AG04450 (cell line): ENCODE results near the gene C5. TPM values are rescaled to one million over a fixed set of nuclear protein-coding genes. Genes with fewer than 3 reads are reported as not detected.

Source experiments
- CTCF ChIA-PET: fragments of 300-600, 350-600 bp; formaldehyde crosslinking; extraction: SDS; loops from one replicate; lab custom pipeline; 2022; ENCODE audit warnings: antibody characterized with exemption, inconsistent platforms; lab: Charles Lee
- POLR2A ChIA-PET: fragments of 350-600 bp; formaldehyde crosslinking; extraction: SDS; loops from one replicate; lab custom pipeline; 2021; ENCODE audit warnings: antibody characterized with exemption, inconsistent platforms; lab: Yijun Ruan, JAX
- DNase-seq: peaks from one replicate; pipeline ENCODE4 v3.0.0-alpha.2; 2011; ENCODE audit warnings: low read depth, low spot score
- H3K27ac ChIP-seq: one replicate; pipeline ENCODE4 v1.5.1; 2012; ENCODE audit warnings: low read depth, low read length, control low read depth
- H3K27me3 ChIP-seq: one replicate; pipeline ENCODE4 v1.6.0; 2012; ENCODE audit warnings: low read length; ENCODE audit not compliant: control insufficient read depth, insufficient read depth
- H3K4me3 ChIP-seq: 2 replicates; pipeline ENCODE4 v1.5.1; 2011; ENCODE audit warnings: mild to moderate bottlenecking, low read depth, low read length, control low read depth
- H3K9me3 ChIP-seq: 2 replicates; pipeline ENCODE4 v1.5.1; 2012; ENCODE audit warnings: low read length; ENCODE audit not compliant: control insufficient read depth, insufficient read depth
- CTCF ChIP-seq: IDR thresholded peaks from 2 replicates; pipeline ENCODE4 v1.5.1; 2011; ENCODE audit warnings: low read depth, low read length, control low read depth, inconsistent platforms
- polyA plus RNA-seq: library from polyadenylated mRNA; depleted of rRNA; stranded (reverse); fragments of >200 nt; gene quantifications from 2 replicates; pipeline ENCODE4 v1.2.3, GENCODE V29; 2011

Gene C5
- polyA plus RNA-seq, 1 experiment, result 2.2 TPM

- Histone ChIP-seq H3K9me3 (no peaks in the 10 kb centered on the region), H3K27ac (no peak overlapping the region), H3K4me3 (no peak overlapping the region), H3K27me3 (no peaks in the 10 kb centered on the region)
- ChIA-PET POLR2A (no interaction called here), CTCF (interaction anchor here (1.0 to 1.2 kb wide), 2 partner anchors 26 to 148 kb away, joined by 3 read pairs; no protein-coding TSS in a partner anchor)
- TF ChIP-seq CTCF, result no peak
- no peak for DNase-seq
These were observed 35.6 kb upstream of the C5 start for GRCh38 chr9:121085661-121086060.

GRCh38 chr9:121082075-121082474, 32.0 kb upstream of the C5 start:
- no peak for TF ChIP-seq CTCF
- POLR2A ChIA-PET, result no interaction called here
- Histone ChIP-seq H3K27me3 (no peaks in the 10 kb centered on the region), H3K27ac (no peak overlapping the region), H3K9me3 (no peaks in the 10 kb centered on the region), H3K4me3 (no peak overlapping the region)
- no peak for DNase-seq
- CTCF ChIA-PET, result interaction anchor here (0.8 to 3.2 kb wide), 4 partner anchors 9 to 238 kb away, joined by 3 to 20 read pairs (median 4); no protein-coding TSS in a partner anchor

- CTCF ChIA-PET, result interaction anchor here (1.6 to 2.6 kb wide), 3 partner anchors 15 to 90 kb away, joined by 5 to 14 read pairs (median 5); no protein-coding TSS in a partner anchor
- no peaks in the 10 kb centered on the region for H3K27me3 ChIP-seq
- POLR2A ChIA-PET, result no interaction called here
- no peak for DNase-seq
- no peak for TF ChIP-seq CTCF
- no peaks in the 10 kb centered on the region; the same call in 1 of the 2 replicates for H3K9me3 ChIP-seq
- H3K27ac ChIP-seq, result peak overlapping the region; percentile 83
- H3K4me3 ChIP-seq, result peak overlapping the region; percentile 91
These were observed 25.4 kb upstream of the C5 start for GRCh38 chr9:121075251-121076036.

GRCh38 chr9:121074370-121075250, 24.5 kb upstream of the C5 start, which contains the start of gene CNTRL:
Gene CNTRL, plus strand, starts transcription at chr9:121074955. Its CDS starts 13,372 bp downstream, at chr9:121088327.
- Histone ChIP-seq H3K9me3 (no peaks in the 10 kb centered on the region; the same call in 1 of the 2 replicates), H3K27ac (peak within 1 kb of the TSS; percentile 83), H3K4me3 (peak within 1 kb of the TSS; percentile 91), H3K27me3 (no peaks in the 10 kb centered on the region)
- peak; percentile 53 for DNase-seq
- CTCF ChIA-PET, result interaction anchor here (1.0 to 2.6 kb wide), 3 partner anchors 9 to 89 kb away, joined by 3 to 5 read pairs (median 5); no protein-coding TSS in a partner anchor
- no peak for TF ChIP-seq CTCF
- POLR2A ChIA-PET, result no interaction called here
